HG03159 (cell line): ENCODE measurements around the gene MLF2.
A peak's percentile ranks its signal among the peaks of the same experiment; 100 is the strongest.
"Not testable (repeated sequence)": the region's sequence is repeated elsewhere in the genome, so short reads cannot be mapped to it uniquely, and the experiment has no call there.

Source experiments
- ATAC-seq: cut with Tn5 transposase; IDR thresholded peaks from one replicate; pipeline ENCODE4 v1.9.1; 2021; ENCODE audit warnings: mild to moderate bottlenecking, moderate library complexity; ENCODE audit not compliant: unreplicated experiment

MLF2 gene

DNA sequence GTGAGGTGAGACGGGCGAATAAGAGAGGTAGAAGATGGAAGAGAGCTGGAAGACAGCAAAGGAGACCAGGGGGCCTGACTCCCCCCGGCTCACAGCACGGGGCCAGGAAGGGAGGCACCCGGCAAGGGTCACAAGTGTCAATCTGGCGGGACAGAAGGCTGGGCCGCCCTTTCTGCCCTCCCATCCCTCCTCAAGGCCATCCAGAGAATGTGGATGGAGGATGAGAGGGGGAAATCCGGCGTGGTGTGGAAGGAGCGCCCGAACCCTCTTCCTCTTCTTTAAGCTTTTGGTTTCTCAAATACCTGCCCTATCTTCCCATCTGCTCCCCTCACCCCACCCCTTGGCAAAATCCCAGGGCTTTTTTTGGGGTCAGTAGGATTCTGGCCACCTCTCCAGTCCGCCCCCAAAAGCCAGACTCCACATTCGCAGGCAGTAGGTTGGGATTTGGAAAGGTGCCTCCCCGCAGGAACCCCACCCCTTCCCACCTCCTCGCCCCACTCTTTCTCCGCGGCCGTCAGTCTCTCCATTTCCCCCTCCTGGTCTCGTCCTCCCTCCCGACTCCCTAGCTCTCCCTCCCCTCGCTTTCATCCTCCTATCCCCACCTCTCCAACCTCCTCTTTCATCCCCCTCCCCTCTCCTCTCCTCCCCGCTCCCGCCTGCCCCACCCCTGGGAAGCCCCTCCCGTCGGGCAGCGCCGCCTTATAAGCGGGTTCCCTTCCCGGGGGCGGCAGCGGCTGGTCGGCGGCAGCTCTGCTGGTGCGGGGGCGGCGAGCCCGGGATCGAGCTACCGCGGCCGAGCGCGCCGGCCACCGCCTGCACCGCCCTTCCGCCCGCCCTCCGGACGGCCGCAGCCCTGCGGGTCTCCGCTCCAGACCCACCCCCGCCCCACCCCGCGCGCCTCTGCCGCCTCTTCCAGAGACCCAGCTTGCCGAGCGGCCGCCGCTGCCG lies 13.0 kb upstream of the MLF2 start, which contains the start of gene PTMS:
TSS of gene PTMS (plus strand) at position 730 of the 948 bp plus-strand sequence. CDS start 343 bp downstream, outside the sequence.
- ATAC-seq: peak; percentile 9

DNA sequence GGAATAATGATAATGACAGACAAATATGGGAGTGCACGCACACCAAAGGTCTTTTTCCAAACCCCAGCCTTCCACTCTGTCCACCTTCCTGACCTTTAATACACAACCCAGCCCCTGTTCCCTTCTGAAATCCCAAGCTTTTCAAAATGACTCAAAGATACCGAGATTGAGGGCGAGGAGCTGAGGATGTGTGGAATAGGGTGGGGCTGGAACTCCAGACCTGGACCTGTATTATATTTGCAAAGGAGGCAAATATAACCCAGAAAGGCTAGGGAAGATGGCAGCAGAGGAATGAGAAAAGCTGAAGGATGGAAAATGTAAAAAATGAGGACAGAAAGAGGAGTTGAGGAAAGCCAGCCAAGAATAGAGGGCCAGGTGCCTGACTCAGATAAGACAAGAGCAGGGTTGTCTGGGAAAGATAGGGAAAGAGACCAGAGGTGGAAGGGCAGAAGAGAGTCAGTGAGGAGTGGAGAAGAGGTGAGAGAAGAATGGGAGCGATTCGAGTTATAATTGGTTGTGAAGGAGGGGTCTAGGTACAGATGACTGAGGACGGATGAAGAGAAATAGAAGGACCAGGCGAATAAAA lies 12.2 kb upstream of the MLF2 start:
- no peak for ATAC-seq

DNA sequence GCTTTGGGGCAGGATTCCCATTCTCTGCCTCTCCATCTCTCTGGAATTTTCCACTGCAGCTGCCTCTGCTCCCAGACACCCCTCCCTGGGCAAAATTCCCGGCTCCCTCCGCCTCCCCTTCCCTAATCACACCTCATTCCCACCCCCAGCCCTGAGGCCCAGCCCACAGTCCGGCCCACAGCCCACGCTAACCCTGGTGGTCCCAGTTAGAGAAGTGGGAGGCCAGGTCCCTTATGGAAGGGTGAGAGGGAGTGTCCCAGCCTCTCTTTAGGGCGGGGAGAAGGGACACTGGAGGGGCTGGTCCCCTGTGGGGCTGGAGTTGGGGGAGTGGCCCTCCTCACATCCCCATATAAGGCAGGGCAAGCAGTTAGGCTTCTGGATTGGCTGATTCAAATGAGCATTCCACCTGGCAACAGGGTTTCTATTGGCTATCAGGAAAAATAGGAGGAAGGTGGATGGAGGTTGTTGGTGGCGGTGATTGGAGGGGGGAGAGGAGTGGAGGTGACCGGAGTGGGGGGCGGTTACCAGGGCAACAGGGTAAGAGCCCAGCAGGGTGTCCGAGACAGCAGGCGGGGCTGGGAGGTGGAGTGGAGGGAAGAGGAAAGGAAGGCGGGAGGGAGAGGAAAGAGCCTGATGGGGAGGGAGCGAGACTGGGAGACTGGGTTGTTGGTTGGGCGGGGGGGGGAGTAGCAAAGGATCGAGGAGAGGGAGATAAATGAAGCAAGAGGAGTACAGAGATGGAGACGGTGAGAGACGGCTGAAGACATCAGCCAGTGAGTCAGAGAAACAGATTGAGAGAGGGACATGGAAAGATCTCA lies 11.3 kb upstream of the MLF2 start:
- ATAC-seq: peak; percentile 82

DNA sequence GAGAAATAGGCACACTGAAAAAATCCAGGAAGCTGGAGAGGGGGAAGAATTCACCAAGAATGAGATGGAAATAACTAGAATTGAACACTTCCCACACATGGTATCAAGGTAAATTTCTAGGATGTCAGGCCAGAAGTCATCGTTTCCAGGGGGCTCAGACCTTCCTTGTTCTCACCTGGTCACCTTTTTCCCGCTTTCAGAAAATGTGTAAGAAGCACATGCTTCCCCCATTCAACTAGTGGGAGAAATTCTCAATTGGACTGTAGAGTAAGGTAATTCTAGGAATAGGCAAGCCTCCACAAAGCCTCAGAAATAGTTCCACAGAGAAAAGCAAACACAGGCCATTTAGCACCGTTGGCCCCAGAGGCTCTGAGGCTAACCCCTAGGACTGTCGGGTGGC lies 10.4 kb upstream of the MLF2 start:
- ATAC-seq: no peak

DNA sequence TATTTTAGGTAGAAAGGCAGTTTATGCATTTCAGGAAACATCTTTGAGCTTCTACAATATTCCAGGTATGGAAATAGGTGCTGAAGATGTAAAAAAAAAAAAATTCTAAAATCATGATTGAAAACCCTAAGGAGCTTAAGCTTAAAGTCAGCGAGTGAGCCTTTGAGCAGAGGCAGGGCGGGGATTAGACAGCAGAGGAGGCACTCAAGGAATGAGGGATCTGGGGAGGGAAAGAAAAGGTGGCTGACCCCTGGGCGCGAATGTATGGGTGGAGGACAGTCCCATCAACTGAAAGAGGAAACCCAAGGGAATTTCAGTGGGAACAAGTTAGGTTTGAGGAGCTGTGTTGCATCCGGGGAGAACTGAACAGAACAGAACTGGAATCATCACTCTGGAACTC lies 6.8 kb upstream of the MLF2 start:
- no peak for ATAC-seq

DNA sequence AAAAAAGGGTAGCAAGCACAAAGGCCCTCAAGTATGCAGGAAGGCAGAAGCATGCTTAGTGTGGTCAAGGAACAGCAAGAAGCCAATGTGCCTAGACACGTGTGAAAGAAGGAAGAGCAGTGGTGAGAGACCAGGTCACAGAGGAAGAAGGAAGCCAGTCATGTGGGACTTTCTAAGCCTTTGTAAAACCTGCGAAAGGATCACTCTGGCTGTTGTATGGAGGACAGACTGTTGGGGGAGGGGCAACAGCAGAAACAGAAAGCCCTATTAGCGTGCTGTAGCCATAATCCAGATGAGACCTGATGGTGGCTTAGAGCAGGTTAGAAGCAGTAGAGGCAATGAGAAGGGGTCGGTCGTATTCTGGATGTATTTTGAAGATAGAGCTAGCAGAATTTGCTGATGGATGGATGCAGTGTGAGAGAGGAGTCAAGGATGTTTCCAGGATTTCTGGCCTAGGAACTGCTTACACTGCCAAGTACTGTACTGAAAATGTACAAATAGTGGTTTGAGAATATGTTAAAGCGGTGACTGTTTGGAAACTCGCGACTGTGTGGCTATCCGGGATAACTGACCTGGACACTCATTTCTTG lies 5.7 kb upstream of the MLF2 start:
- no peak for ATAC-seq

DNA sequence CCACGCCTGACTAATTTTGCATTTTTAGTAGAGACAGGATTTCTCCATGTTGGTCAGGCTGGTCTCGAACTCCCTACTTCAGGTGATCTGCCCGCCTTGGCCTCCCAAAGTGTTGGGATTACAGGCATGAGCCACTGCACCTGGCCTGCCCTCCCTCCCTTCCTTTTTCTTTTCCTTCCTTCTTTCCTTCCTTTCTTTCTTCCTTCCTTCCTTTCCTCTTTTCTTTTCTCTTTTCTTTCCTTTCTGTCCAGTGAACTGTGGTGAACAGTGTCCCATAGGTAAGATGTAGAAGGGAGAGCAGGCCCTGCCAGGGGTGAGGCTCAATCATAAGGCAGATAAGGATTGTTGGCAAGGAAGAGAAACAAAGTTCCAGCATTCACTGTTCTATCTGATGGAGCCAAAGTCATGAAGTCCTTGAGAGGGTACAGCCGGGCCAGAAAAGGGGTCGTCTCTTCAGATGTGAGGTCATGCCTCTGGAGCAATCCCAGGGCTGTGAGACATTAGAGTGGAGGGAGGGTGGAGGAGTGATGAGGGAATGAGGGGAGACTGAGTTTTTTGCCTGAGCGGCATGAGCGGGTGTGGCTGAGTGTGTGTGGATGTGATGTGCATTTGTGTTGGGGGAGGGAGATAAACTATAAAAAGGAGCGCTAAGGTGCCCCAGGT lies 4.2 kb upstream of the MLF2 start:
- ATAC-seq: no peak

DNA sequence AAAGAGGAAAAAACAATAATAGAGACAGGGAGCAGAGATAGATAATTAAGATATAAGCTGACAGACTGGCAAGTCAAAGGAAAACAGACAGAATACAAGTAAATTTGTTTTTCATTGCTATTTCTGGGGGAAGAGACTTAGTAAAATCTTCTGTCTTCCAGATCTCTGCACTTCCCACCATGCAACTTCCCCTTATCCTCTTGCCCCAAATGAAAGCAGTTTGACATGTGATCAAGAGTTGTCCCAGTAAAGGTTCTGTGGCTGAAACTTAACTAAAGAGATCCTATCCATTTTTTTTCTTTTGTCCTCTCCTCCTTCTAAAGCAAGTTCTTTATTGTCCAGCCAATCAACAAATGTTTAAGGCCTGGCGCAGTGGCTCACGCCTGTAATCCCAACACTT lies 1.5 kb upstream of the MLF2 start:
- ATAC-seq: no peak

DNA sequence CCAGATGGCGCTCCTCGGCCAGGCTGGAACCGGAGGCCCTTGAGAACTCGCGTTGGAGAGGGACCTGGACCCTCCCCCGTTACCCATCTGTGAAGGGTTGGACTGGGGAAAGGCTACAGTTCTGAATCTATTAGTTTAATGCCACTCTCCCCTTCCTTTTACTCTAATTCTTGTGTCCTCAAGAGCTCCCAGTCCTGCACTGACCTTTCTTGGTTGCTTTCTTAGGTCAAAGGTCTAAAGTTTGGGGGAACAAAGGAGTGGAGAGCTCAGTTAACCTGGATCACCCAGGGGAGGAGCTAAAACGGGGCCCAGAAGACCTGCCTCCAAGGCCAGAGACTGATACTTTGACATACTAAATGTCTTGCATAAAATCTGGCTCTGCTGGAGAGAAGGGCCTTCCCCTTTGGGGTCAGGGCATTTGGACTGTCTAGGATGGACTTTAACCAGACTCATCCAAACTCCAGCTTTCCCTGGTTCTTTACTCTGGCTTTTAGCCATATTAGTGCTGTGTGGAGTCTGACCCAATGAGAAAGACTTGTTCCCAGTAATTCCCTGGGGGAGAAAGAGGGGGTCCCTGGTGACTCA lies 923 bp upstream of the MLF2 start:
- no peak for ATAC-seq

DNA sequence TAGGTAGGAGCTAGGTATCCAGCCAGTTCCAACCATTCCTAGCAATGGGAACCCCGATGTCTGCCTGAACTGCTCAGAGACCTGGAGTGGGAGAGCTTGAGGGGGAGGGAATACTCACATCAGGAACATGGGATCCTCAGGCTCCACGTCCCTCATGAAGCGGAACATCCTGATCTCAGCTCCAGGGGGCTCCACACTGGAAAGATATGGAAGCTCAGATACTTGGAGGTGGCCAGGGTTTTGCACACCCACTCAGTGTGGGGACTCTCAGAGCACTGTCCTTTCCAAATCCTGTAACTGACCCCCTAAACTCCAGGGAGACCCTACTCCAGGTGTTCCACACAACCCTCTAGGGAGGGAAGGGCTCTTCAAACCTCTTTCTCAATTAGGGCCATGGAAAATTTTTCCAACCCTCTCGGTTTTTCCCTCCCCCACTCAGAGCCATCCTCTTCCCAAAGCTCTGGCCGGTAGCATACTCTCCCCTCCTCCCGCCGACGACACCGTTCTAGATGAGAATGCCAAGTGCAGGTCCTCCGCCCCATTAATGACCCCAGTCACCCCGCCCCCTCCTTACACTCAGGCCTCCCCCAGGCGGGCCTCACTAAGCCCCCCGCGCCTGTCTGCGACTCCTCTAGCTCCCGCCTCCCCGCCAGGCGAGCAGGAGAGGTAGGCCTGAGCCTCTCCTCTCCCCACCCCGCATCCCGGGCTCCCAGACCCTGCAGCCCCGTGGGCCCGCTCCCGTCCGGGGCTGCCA lies 597 bp downstream of the MLF2 start:
- no peak for ATAC-seq

DNA sequence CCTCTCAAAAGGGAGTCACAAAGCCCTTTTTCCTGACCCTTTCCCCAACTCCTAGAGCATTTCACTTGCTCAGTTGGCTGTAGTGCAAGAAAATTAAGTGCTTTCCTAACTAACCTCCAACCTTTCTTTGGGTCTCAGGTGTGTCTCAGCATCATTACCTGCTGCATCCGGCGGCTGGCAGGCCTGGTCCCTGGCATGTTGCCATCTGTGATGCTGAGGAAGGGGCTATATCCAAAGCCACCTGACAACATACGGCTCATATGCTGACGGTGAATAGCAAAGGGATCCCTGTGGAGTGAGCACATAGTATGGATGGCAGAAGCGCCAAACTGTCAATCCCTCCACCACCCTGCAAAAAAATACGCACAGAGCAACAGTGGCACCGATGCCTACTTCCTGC lies 1.2 kb downstream of the MLF2 start:
- ATAC-seq: no peak

DNA sequence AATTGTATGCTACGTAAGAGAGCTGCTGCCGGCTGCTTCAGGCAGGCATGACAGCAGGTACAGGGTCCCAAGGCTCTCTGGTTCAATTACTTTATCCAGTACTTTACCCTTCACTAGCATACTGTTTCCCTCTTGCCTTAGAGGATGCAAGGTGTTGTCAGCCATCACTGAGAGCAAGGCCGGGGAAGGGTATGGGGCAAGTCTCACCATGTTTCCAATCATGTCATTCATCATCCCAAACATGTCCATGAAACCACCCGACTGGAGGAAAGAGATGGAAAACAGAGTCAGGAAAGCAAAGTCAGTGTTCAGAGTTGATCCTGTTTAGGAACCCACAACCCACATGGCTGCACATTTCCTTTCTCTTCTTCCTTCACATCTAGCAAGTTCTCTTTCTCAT lies 2.4 kb downstream of the MLF2 start:
- no peak for ATAC-seq

DNA sequence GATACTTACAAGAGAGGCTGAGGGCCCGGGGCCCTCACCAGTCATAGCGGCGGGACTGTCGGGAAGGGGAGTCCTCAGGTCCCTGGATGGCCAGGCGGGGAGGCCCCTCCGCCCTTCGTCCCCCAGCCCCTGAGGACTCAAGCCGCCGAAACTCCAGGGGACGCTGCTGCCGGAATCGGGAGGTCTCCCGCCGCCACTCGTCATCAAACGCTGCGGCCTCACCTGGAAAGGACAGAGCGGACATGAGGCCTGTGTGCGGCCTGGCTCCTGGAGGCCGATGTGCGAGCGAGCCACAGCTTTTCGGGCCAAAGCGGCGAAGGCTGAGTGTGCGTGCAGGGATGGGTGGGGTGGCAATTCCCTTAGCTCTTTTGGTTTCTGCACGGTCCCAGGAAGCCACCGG lies 4.2 kb downstream of the MLF2 start:
- no peak for ATAC-seq

DNA sequence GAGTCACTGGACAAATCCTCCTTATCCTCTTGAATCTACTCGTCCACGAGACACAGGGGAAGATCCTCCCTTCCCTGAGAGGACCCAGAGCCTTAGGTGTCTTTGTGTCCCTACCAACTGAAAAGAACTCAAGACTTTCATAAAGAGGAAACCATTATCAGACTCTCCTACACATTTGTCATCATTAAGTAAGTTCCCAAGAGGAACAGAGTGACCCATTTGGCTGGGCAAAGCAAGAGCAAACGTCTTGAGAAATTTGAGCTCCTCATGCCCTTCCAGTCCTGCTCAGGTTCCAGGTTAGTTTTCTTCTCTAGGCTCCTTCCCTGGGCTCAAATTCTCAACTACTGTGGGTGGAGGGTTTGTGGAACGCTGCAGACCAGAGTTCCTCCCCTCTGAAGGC lies 5.7 kb downstream of the MLF2 start:
- no peak for ATAC-seq

DNA sequence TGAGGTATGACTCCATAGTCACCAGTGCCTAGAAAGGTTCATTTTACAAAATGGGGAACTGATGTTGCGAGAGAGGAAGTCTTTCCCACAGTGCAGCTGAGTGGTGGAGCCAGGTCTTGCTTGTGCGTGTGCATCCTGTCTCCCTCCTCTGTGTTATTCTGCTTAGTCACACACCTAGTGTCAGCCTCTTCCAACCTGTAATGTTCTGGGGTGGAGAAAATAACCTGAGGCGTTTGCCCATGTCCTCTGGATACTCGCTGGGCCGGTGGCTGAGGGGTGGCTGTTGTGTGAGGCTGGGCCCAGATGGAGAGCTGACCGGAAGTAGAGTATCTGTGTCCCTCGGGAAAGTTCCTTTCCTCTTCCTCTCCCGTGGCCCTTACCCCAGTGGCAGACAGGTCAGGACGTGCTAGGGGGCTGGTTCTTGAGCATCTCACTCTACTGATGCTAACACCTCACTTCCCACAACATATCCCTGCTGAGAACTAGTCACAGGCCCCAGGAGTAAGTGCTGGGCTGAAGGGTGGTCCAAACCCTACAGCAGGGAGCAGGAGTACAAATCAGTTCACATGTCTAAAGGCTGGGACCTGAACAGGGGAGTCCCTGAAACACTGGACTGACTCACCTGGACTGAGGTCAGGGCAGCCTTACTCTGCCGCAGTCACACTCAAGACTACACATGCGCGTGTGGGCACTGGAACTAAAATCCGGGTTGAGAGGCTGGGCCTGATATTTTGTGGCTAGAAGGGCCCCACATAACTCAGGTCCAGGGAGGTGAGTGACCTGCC lies 7.0 kb downstream of the MLF2 start:
- no peak for ATAC-seq

DNA sequence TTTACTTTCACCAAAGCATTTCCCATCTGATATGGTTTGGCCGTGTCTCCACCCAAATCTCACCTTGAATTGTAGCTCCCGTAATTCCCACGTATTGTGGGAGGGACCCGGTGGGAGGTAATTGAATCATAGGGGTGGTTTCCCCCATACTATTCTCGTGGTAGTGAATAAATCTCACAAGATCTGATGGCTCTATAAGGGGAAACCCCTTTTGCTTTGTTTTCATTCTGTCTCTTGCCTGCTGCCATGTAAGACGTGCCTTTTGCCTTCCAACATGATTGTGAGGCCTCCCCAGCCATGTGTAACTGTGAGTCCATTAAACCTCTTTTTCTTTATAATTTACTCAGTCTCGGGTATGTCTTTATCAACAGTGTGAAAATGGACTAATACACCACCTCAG lies 9.6 kb downstream of the MLF2 start:
- not testable (repeated sequence) for ATAC-seq

DNA sequence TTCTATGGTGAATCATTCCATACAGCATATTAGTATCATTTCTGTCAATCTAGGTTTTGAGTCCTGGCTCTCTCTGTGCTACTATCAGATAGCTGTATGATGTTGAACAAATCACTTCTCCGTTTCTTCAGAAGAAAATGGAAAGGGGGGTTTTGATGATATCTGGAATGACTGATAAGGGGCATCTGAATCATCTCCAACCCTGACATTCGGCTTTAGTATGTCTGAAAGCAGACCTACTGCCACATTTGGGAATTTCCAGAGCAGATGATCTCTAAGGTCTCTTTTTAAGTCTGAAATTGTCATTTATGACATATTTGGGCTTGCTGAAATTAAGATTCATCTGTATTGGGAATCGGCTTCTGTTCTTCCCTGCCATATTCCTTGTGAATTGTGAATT lies 10.1 kb downstream of the MLF2 start:
- no peak for ATAC-seq

DNA sequence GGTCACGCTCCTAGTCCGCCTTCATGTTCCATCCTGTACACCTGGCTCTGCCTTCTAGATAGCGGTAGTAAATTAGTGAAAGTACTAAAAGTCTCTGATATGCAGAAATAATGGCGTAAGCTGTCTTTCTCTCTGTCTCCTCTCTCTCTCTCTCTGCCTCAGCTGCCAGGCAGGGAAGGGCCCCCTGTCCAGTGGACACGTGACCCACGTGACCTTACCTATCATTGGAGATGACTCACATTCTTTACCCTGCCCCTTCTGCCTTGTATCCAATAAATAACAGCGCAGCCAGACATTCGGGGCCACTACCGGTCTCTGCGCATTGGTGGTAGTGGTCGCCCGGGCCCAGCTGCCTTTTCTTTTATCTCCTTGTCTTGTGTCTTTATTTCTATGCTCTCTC lies 10.9 kb downstream of the MLF2 start:
- ATAC-seq: not testable (repeated sequence)

DNA sequence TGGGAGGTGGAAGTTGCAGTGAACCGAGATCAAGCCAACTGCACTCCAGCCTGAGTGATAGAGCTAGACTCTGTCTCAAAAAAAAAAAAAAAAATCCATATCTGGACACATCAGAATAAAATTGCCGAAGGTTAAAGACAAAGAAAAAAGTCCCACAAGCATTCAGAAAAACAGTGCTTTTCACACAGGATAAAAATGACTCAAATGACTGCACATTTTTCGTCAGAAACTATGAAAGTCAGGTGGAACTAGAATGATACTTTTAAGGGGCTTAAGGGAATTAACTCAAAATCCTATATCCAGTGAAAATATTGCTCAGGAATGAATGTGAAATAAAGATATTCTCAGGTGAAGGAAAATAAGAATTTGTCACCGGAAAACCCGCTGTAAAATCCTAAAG lies 16.2 kb downstream of the MLF2 start:
- ATAC-seq: no peak
